OCI-LY3 (cell line): ENCODE measurements around the gene CYGB.

ENCODE experiments used
- H2AFZ ChIP-seq: fragments of 200-600, 300-600 bp; shearing (Covaris generic); 2 replicates; pipeline ENCODE4 v1.6.0; 2014; ENCODE audit warnings: antibody characterized with exemption, low read depth, low read length
- H3K27ac ChIP-seq: fragments of 200-600, 300-600 bp; sonication (generic); 2 replicates; pipeline ENCODE4 v1.5.1; 2014; ENCODE audit warnings: mild to moderate bottlenecking, low read length, moderate library complexity, mixed read lengths
- H3K27me3 ChIP-seq: fragments of 200-600, 300-600 bp; sonication (generic); 2 replicates; pipeline ENCODE4 v1.6.1; 2014; ENCODE audit warnings: low read depth, low read length, mixed read lengths
- H3K36me3 ChIP-seq: fragments of 200-600, 300-600 bp; sonication (generic); replicated peaks from 2 replicates; pipeline ENCODE3; 2014; ENCODE audit warnings: low read depth, low read length, mixed read lengths
- H3K4me1 ChIP-seq: fragments of 300-600, 200-600 bp; sonication (generic); 2 replicates; pipeline ENCODE4 v1.6.1; 2014; ENCODE audit warnings: low read length, mixed read lengths
- H3K4me2 ChIP-seq: fragments of 200-600, 300-600 bp; sonication (generic); 2 replicates; pipeline ENCODE4 v1.6.1; 2014; ENCODE audit warnings: low read length, mixed read lengths
- H3K4me3 ChIP-seq: fragments of 300-600, 200-600 bp; sonication (generic); 2 replicates; pipeline ENCODE4 v1.5.1; 2014; ENCODE audit warnings: antibody characterized with exemption, mild to moderate bottlenecking, low read length, moderate library complexity
- H3K79me2 ChIP-seq: fragments of 300-600, 200-600 bp; shearing (Covaris generic); 2 replicates; pipeline ENCODE4 v1.6.1; 2014; ENCODE audit warnings: mild to moderate bottlenecking, low read length, mixed read lengths
- H3K9ac ChIP-seq: fragments of 300-600, 200-600 bp; shearing (Covaris generic); 2 replicates; pipeline ENCODE4 v1.6.0; 2014; ENCODE audit warnings: mild to moderate bottlenecking, low read length, moderate library complexity
- H3K9me3 ChIP-seq: fragments of 200-600, 300-600 bp; shearing (Covaris generic); 2 replicates; pipeline ENCODE4 v1.6.1; 2014; ENCODE audit warnings: low read length, mixed read lengths; ENCODE audit not compliant: insufficient read depth
- H4K20me1 ChIP-seq: fragments of 200-600, 300-600 bp; sonication (generic); 2 replicates; pipeline ENCODE4 v1.6.1; 2016; ENCODE audit warnings: low read length, mixed read lengths; ENCODE audit not compliant: insufficient read depth
- CTCF ChIP-seq: fragments of 200-600, 300-600 bp; sonication (generic); IDR thresholded peaks from 2 replicates; pipeline ENCODE4 v1.5.1; 2014; ENCODE audit warnings: antibody characterized with exemption, low read length, low read depth
- EZH2phosphoT487 ChIP-seq: fragments of 200-600 bp; shearing (Covaris generic); IDR thresholded peaks from 2 replicates; pipeline ENCODE4 v1.6.1; 2018; ENCODE audit warnings: antibody characterized with exemption, mixed run types, low read depth

The CYGB gene

GRCh38 chr17:76578376-76578775, 40.9 kb upstream of the CYGB start:
- peaks cover 26% of the 10 kb centered on the region for H3K4me1 ChIP-seq
- no peak overlapping the region for H2AFZ ChIP-seq
- no peak overlapping the region for H3K4me3 ChIP-seq
- TF ChIP-seq EZH2phosphoT487 (no peak), CTCF (no peak)
- H3K9me3 ChIP-seq, result no peaks in the 10 kb centered on the region
- no peaks in the 10 kb centered on the region for H3K27me3 ChIP-seq
- H3K4me2 ChIP-seq, result no peak overlapping the region
- no peaks in the 10 kb centered on the region for H4K20me1 ChIP-seq
- no peak overlapping the region for H3K27ac ChIP-seq
- H3K79me2 ChIP-seq, result no peaks in the 10 kb centered on the region
- no peaks in the 10 kb centered on the region for H3K36me3 ChIP-seq
- H3K9ac ChIP-seq, result no peak overlapping the region

GRCh38 chr17:76577876-76578275, 40.4 kb upstream of the CYGB start:
- no peaks in the 10 kb centered on the region for H3K9me3 ChIP-seq
- no peaks in the 10 kb centered on the region for H3K79me2 ChIP-seq
- no peaks in the 10 kb centered on the region for H3K36me3 ChIP-seq
- H3K27ac ChIP-seq, result no peak overlapping the region
- H3K4me1 ChIP-seq, result peaks cover 26% of the 10 kb centered on the region
- H2AFZ ChIP-seq, result no peak overlapping the region
- no peak overlapping the region for H3K9ac ChIP-seq
- H3K27me3 ChIP-seq, result no peaks in the 10 kb centered on the region
- no peak overlapping the region for H3K4me2 ChIP-seq
- TF ChIP-seq EZH2phosphoT487, result no peak
- no peak for TF ChIP-seq CTCF
- no peaks in the 10 kb centered on the region for H4K20me1 ChIP-seq
- H3K4me3 ChIP-seq, result no peak overlapping the region

GRCh38 chr17:76576189-76576588, 38.7 kb upstream of the CYGB start:
- Histone ChIP-seq H2AFZ (no peak overlapping the region), H3K27ac (no peak overlapping the region), H3K27me3 (no peaks in the 10 kb centered on the region), H3K9ac (no peak overlapping the region), H3K9me3 (no peaks in the 10 kb centered on the region), H3K4me2 (no peak overlapping the region), H3K36me3 (no peaks in the 10 kb centered on the region), H3K79me2 (no peaks in the 10 kb centered on the region), H4K20me1 (no peaks in the 10 kb centered on the region), H3K4me1 (peaks cover 22% of the 10 kb centered on the region), H3K4me3 (no peak overlapping the region)
- no peak for TF ChIP-seq CTCF

GRCh38 chr17:76575570-76575969, 38.1 kb upstream of the CYGB start:
- H3K4me3 ChIP-seq, result no peak overlapping the region
- no peaks in the 10 kb centered on the region for H3K79me2 ChIP-seq
- H2AFZ ChIP-seq, result no peak overlapping the region
- H3K27me3 ChIP-seq, result no peaks in the 10 kb centered on the region
- TF ChIP-seq EZH2phosphoT487, result no peak
- no peak for TF ChIP-seq CTCF
- H3K4me2 ChIP-seq, result no peak overlapping the region
- H3K9ac ChIP-seq, result no peak overlapping the region
- no peak overlapping the region for H3K27ac ChIP-seq
- H4K20me1 ChIP-seq, result no peaks in the 10 kb centered on the region
- H3K36me3 ChIP-seq, result no peaks in the 10 kb centered on the region
- peaks cover 16% of the 10 kb centered on the region for H3K4me1 ChIP-seq
- no peaks in the 10 kb centered on the region for H3K9me3 ChIP-seq
